A549 (cell line): Measurements from ENCODE around the gene ALDH1A3.

ENCODE experiments used
- CTCF ChIP-seq: fragments of >200 bp; sonication (Bioruptor Twin); formaldehyde crosslinking; IDR thresholded peaks from 3 replicates; pipeline ENCODE4 v1.5.1; 2016
- HMGXB4 ChIP-seq: fragments of 250-450 bp; sonication (Bioruptor Pico); IDR thresholded peaks from 2 replicates; pipeline ENCODE4 v1.5.0; 2021; ENCODE audit warnings: mild to moderate bottlenecking, moderate library complexity, borderline replicate concordance
- MAZ ChIP-seq: fragments of 150-350 bp; IDR thresholded peaks from 2 replicates; pipeline ENCODE4 v1.6.1; 2014; ENCODE audit warnings: antibody characterized with exemption, low read depth, low read length, borderline replicate concordance
- MYC ChIP-seq: IDR thresholded peaks from 2 replicates; pipeline ENCODE4 v1.6.1; 2012; ENCODE audit warnings: mild to moderate bottlenecking, inconsistent platforms, low read length, improper control_type of control experiment, borderline replicate concordance
- NPAS2 ChIP-seq: fragments of 250-450 bp; sonication (Bioruptor Pico); IDR thresholded peaks from 2 replicates; pipeline ENCODE4 v1.8.0; 2022; ENCODE audit warnings: mild to moderate bottlenecking, moderate library complexity, borderline replicate concordance
- RFX5 ChIP-seq: fragments of 450-650 bp; IDR thresholded peaks from 2 replicates; pipeline ENCODE4 v1.7.1; 2014; ENCODE audit warnings: antibody characterized with exemption, mild to moderate bottlenecking, moderate library complexity
- ZSCAN20 ChIP-seq: fragments of 250-450 bp; sonication (Bioruptor Pico); IDR thresholded peaks from 2 replicates; pipeline ENCODE4 v1.8.0; 2022; ENCODE audit warnings: mild to moderate bottlenecking, moderate library complexity

- TF ChIP-seq MAZ (no peak), NPAS2 (CRISPR knock-in tag) (no peak), ZSCAN20 (no peak), HMGXB4 (no peak), CTCF (no peak), MYC (no peak), RFX5 (no peak)
Observed at GRCh38 chr15:100895721-100896120, 16.1 kb downstream of the ALDH1A3 start.
